Measurements from ENCODE around the gene PXT1.

PXT1 gene

GRCh38 chr6:36387440-36388303, 55.0 kb downstream of the PXT1 start, which contains the start of gene ETV7:
Gene ETV7, minus strand, starts transcription at chr6:36387669. Its CDS starts 128 bp downstream, at chr6:36387541.
- peak; percentile 57 for DNase-seq

GRCh38 chr6:36386495-36387439, 55.9 kb downstream of the PXT1 start:
- peak; percentile 70 for DNase-seq

GRCh38 chr6:36384095-36384494, 58.6 kb downstream of the PXT1 start:
- DNase-seq = no peak

GRCh38 chr6:36383606-36384005, 59.0 kb downstream of the PXT1 start:
- DNase-seq = no peak

GRCh38 chr6:36382976-36383375, 59.7 kb downstream of the PXT1 start:
- DNase-seq = no peak

- DNase-seq = no peak
Measured at GRCh38 chr6:36381502-36382389, 60.9 kb downstream of the PXT1 start.

GRCh38 chr6:36380166-36380565, 62.5 kb downstream of the PXT1 start:
- DNase-seq = no peak

- DNase-seq = no peak
Measured at GRCh38 chr6:36378936-36379335, 63.7 kb downstream of the PXT1 start.

GRCh38 chr6:36378243-36378920, 64.3 kb downstream of the PXT1 start:
- no peak for DNase-seq

GRCh38 chr6:36377594-36377993, 65.1 kb downstream of the PXT1 start:
- DNase-seq = no peak

GRCh38 chr6:36376742-36377141, 65.9 kb downstream of the PXT1 start:
- DNase-seq = no peak

GRCh38 chr6:36376183-36376582, 66.5 kb downstream of the PXT1 start:
- no peak for DNase-seq

- DNase-seq = no peak
Measured at GRCh38 chr6:36375644-36376155, 67.0 kb downstream of the PXT1 start.

- DNase-seq = no peak
Measured at GRCh38 chr6:36374972-36375371, 67.7 kb downstream of the PXT1 start.

GRCh38 chr6:36374194-36374593, 68.5 kb downstream of the PXT1 start:
- no peak for DNase-seq

GRCh38 chr6:36373368-36374019, 69.2 kb downstream of the PXT1 start:
- no peak for DNase-seq

GRCh38 chr6:36372088-36372487, 70.6 kb downstream of the PXT1 start:
- DNase-seq = no peak

- DNase-seq = no peak
Measured at GRCh38 chr6:36371211-36371610, 71.4 kb downstream of the PXT1 start.

- no peak for DNase-seq
Measured at GRCh38 chr6:36370638-36371037, 72.0 kb downstream of the PXT1 start.

- DNase-seq = no peak
Measured at GRCh38 chr6:36368921-36369865, 73.5 kb downstream of the PXT1 start.
